GM19395 (cell line): ENCODE results near the gene AKR1C2.
"Not testable (repeated sequence)": the region's sequence is repeated elsewhere in the genome, so short reads cannot be mapped to it uniquely, and the experiment has no call there.

Experiments used
- ATAC-seq: cut with Tn5 transposase; IDR thresholded peaks from one replicate; pipeline ENCODE4 v1.9.1; 2021; ENCODE audit warnings: mild to moderate bottlenecking, moderate library complexity; ENCODE audit not compliant: unreplicated experiment

The AKR1C2 gene

GRCh38 chr10:4961558-4961957 lies 42.1 kb downstream of the AKR1C2 start:
- ATAC-seq: not testable (repeated sequence)

GRCh38 chr10:4956955-4957645 lies 46.6 kb downstream of the AKR1C2 start:
- not testable (repeated sequence) for ATAC-seq

GRCh38 chr10:4956088-4956487 lies 47.6 kb downstream of the AKR1C2 start:
- not testable (repeated sequence) for ATAC-seq

GRCh38 chr10:4953405-4953804 lies 50.3 kb downstream of the AKR1C2 start:
- ATAC-seq: no peak

GRCh38 chr10:4951512-4952162 lies 52.0 kb downstream of the AKR1C2 start:
- not testable (repeated sequence) for ATAC-seq

- no peak for ATAC-seq
Observed at GRCh38 chr10:4947635-4948596, 55.7 kb downstream of the AKR1C2 start.

- no peak for ATAC-seq
Observed at GRCh38 chr10:4947039-4947634, 56.5 kb downstream of the AKR1C2 start.

GRCh38 chr10:4945766-4946717 lies 57.6 kb downstream of the AKR1C2 start:
- ATAC-seq: no peak

GRCh38 chr10:4944841-4945240 lies 58.8 kb downstream of the AKR1C2 start:
- ATAC-seq: no peak

- no peak for ATAC-seq
Observed at GRCh38 chr10:4943821-4944220, 59.8 kb downstream of the AKR1C2 start.

GRCh38 chr10:4943416-4943815 lies 60.2 kb downstream of the AKR1C2 start:
- not testable (repeated sequence) for ATAC-seq

GRCh38 chr10:4942931-4943330 lies 60.7 kb downstream of the AKR1C2 start:
- ATAC-seq: not testable (repeated sequence)

- ATAC-seq: no peak
Observed at GRCh38 chr10:4941540-4942330, 61.9 kb downstream of the AKR1C2 start.

- not testable (repeated sequence) for ATAC-seq
Observed at GRCh38 chr10:4940909-4941308, 62.7 kb downstream of the AKR1C2 start.

- not testable (repeated sequence) for ATAC-seq
Observed at GRCh38 chr10:4940073-4940428, 63.6 kb downstream of the AKR1C2 start.

GRCh38 chr10:4939224-4940072 lies 64.2 kb downstream of the AKR1C2 start:
- no peak for ATAC-seq
